Smooth muscle cell (in vitro differentiated cells): ENCODE measurements around the gene MEAK7. TPM values are rescaled to one million over a fixed set of nuclear protein-coding genes. Genes with fewer than 3 reads are reported as not detected.
A peak's percentile ranks its signal among the peaks of the same experiment; 100 is the strongest.

Experiments
- DNase-seq: peaks from one replicate; lab custom pipeline; 2025; ENCODE audit not compliant: unreplicated experiment; lab: John Stamatoyannopoulos, UW
- H2AFZ ChIP-seq: fragments of 200-600 bp; sonication (generic); 2 replicates; pipeline ENCODE4 v1.6.0; 2016; ENCODE audit warnings: antibody characterized with exemption, low read depth, mild to moderate bottlenecking
- H3F3A ChIP-seq: fragments of 200-600 bp; sonication (generic); 2 replicates; pipeline ENCODE4 v1.6.0; 2017; ENCODE audit warnings: antibody characterized with exemption, low read depth
- H3K27ac ChIP-seq: fragments of 200-600 bp; sonication (generic); 2 replicates; pipeline ENCODE4 v1.5.1; 2016; ENCODE audit warnings: low read depth, mild to moderate bottlenecking
- H3K27me3 ChIP-seq: fragments of 200-600 bp; sonication (generic); 2 replicates; pipeline ENCODE4 v1.6.1; 2016; ENCODE audit warnings: low read depth, mild to moderate bottlenecking
- H3K36me3 ChIP-seq: fragments of 200-600 bp; sonication (generic); 2 replicates; pipeline ENCODE4 v1.5.1; 2016; ENCODE audit warnings: low read depth
- H3K4me1 ChIP-seq: fragments of 200-600 bp; sonication (generic); 2 replicates; pipeline ENCODE4 v1.5.1; 2016; ENCODE audit warnings: low read depth
- H3K4me2 ChIP-seq: fragments of 200-600 bp; sonication (generic); 2 replicates; pipeline ENCODE4 v1.6.0; 2016; ENCODE audit warnings: mild to moderate bottlenecking
- H3K4me3 ChIP-seq: fragments of 200-600 bp; sonication (generic); 2 replicates; pipeline ENCODE4 v1.5.1; 2016; ENCODE audit warnings: mild to moderate bottlenecking
- H3K79me2 ChIP-seq: fragments of 200-600 bp; sonication (generic); 2 replicates; pipeline ENCODE4 v1.6.0; 2016; ENCODE audit warnings: low read depth, mild to moderate bottlenecking
- H3K9ac ChIP-seq: fragments of 200-600 bp; sonication (generic); 2 replicates; pipeline ENCODE4 v1.6.0; 2016; ENCODE audit warnings: low read depth
- H3K9me3 ChIP-seq: fragments of 200-600 bp; sonication (generic); replicated peaks from 2 replicates; pipeline ENCODE4 v1.5.1; 2016; ENCODE audit warnings: low read depth
- H4K20me1 ChIP-seq: fragments of 200-600 bp; sonication (generic); 2 replicates; pipeline ENCODE4 v1.6.0; 2016; ENCODE audit warnings: low read depth
- WGBS: methylation state at CpG from one replicate; pipeline ENCODE4 v1.1.7; 2016; ENCODE audit warnings: low lambda C conversion rate; 5-methylcytosine and 5-hydroxymethylcytosine counted together
- polyA plus RNA-seq: library from polyadenylated mRNA; unstranded; fragments of >200 nt; fragmentation: Nextera tagmentation; extraction: Ambion mirVana; gene quantifications from 2 replicates; pipeline ENCODE4 v1.2.1, GENCODE V29; 2016
- total RNA-seq: library from RNA; depleted of rRNA; stranded (reverse); fragments of >200 nt; gene quantifications from 2 replicates; pipeline ENCODE4 v1.2.3, GENCODE V29; 2014
- TF ChIP-seq, protein P1 (sequence below): fragments of 200-600 bp; sonication (generic); IDR thresholded peaks from 2 replicates; pipeline ENCODE4 v1.5.1; 2017; ENCODE audit warnings: borderline replicate concordance, mild to moderate bottlenecking, antibody characterized with exemption; ENCODE audit not compliant: insufficient read depth, poor library complexity, severe bottlenecking

The MEAK7 gene
- total and polyA plus RNA-seq, 2 experiments from 2014 or later = 26.4 to 32.1 TPM

DNA sequence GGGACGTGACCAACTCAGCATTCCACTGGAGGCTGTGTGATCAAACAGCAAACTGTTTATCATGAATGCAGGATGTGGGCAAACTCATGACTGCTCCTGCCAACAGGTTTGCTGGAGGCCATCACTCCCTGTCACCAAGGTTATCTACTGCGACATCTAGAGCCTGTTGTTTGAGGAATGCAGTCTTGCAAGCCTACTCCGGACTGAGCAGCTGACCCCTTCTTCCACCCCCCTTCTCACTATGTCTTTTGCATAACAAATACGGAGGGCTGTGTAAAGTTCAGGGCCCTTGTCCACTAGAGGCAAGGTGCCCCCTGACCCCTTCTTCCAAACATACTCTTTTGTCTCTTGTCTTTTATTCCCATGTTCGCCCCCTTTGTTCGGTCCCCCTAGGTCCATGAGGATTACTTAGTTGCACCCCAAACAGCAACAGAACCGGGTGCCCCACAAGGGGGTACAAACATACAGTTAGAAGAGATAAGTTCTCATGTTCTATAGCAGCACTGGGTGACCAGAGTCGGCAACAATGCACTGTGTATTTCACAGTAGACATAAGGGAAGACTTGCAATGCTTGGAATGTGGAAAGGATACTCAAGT is 28.7 kb downstream of the MEAK7 start:
- Histone ChIP-seq H3K4me3 (no peak overlapping the region), H3K36me3 (no peaks in the 10 kb centered on the region), H3K9ac (no peak overlapping the region), H3F3A (peaks cover 14% of the 10 kb centered on the region), H4K20me1 (peaks cover 5% of the 10 kb centered on the region), H3K79me2 (no peaks in the 10 kb centered on the region), H3K9me3 (no peaks in the 10 kb centered on the region), H3K4me2 (no peak overlapping the region), H3K4me1 (no peaks in the 10 kb centered on the region), H3K27ac (peak overlapping the region; percentile 21), H2AFZ (no peak overlapping the region), H3K27me3 (no peaks in the 10 kb centered on the region)
- 74% methylated on average over 8 of the region's 8 CpGs for WGBS
- no peak for DNase-seq
- TF ChIP-seq, protein P1, sequence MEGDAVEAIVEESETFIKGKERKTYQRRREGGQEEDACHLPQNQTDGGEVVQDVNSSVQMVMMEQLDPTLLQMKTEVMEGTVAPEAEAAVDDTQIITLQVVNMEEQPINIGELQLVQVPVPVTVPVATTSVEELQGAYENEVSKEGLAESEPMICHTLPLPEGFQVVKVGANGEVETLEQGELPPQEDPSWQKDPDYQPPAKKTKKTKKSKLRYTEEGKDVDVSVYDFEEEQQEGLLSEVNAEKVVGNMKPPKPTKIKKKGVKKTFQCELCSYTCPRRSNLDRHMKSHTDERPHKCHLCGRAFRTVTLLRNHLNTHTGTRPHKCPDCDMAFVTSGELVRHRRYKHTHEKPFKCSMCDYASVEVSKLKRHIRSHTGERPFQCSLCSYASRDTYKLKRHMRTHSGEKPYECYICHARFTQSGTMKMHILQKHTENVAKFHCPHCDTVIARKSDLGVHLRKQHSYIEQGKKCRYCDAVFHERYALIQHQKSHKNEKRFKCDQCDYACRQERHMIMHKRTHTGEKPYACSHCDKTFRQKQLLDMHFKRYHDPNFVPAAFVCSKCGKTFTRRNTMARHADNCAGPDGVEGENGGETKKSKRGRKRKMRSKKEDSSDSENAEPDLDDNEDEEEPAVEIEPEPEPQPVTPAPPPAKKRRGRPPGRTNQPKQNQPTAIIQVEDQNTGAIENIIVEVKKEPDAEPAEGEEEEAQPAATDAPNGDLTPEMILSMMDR = no peak

DNA sequence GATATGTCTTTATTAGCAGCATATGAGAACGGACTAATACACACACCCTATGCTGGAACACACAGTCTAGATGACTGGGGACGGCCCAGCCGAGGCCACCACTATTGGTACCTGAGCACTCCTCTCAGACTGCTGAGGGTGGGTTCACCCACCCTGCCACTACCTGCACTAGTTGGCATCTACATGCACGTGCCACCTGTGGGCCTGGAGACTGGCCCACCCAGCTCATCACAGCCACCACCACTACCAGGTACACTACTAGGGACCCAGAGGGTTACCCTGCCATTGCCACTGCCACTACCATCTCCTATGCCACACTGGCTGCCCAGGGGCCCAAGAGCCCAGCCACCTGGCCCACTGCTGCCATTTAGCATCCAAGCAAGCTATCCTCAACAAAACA is 32.5 kb downstream of the MEAK7 start:
- WGBS = 96% methylated on average over 4 of the region's 4 CpGs

DNA sequence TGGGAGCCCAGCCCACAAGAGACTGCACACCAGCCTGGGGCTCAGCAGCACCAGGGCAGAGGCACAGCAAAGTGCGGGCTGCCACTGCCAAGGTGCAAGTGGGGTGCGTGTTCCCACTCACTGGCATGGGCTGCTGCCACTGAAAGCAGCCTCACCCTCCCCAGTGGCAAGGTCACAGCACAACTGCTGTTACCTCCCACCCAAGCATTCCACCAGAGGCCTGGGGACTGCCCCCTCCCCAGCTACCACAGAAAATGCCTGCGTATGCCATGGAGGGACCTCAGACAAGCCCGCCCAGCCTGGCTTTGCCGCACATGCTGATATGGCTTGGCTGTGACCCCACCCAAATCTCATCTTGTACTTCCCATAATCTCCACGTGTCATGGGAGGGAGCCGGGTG is 33.1 kb downstream of the MEAK7 start:
- Histone ChIP-seq H3K4me1 (no peaks in the 10 kb centered on the region), H4K20me1 (no peaks in the 10 kb centered on the region), H3F3A (no peaks in the 10 kb centered on the region), H3K79me2 (no peaks in the 10 kb centered on the region), H3K27me3 (no peaks in the 10 kb centered on the region), H3K4me3 (no peak overlapping the region), H2AFZ (no peak overlapping the region), H3K9me3 (no peaks in the 10 kb centered on the region), H3K27ac (no peak overlapping the region), H3K36me3 (peaks cover 8% of the 10 kb centered on the region), H3K9ac (no peak overlapping the region), H3K4me2 (no peak overlapping the region)
- TF ChIP-seq, protein P1 = no peak
- 100% methylated on average over 7 of the region's 7 CpGs for WGBS
- no peak for DNase-seq

More for the DNA sequence above, 32.5 kb downstream of the MEAK7 start:
- H3F3A ChIP-seq = no peaks in the 10 kb centered on the region
- no peaks in the 10 kb centered on the region for H3K4me1 ChIP-seq
- H3K4me2 ChIP-seq = no peak overlapping the region
- peaks cover 1% of the 10 kb centered on the region for H3K36me3 ChIP-seq
- H3K4me3 ChIP-seq = no peak overlapping the region
- H3K9ac ChIP-seq = no peak overlapping the region
- no peaks in the 10 kb centered on the region for H3K79me2 ChIP-seq
- no peak overlapping the region for H3K27ac ChIP-seq
- no peak overlapping the region for H2AFZ ChIP-seq
- TF ChIP-seq, protein P1 = no peak
- no peaks in the 10 kb centered on the region for H4K20me1 ChIP-seq
- no peaks in the 10 kb centered on the region for H3K27me3 ChIP-seq
- no peak for DNase-seq
- H3K9me3 ChIP-seq = no peaks in the 10 kb centered on the region

DNA sequence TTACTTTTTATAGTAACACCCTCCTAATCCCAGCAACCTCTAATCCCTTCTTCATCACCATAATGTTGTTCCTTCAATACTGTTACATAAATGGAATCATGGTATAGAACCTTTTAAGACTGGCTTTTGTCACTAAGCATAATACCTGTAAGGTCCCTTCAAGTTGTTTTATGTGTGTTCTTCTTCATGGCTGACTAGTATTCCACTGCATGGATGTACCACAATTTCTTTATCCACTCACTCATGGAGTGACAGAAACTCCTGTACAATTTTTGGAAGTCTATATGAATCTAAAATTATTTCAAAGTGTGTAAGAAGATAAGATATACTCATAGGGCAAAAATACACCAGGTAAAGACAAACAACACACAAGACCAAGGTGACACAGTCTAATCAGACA is 36.8 kb downstream of the MEAK7 start:
- Histone ChIP-seq H3K27ac (no peak overlapping the region), H4K20me1 (peaks cover 4% of the 10 kb centered on the region), H2AFZ (no peak overlapping the region), H3K9ac (no peak overlapping the region), H3K4me1 (no peaks in the 10 kb centered on the region), H3K9me3 (no peaks in the 10 kb centered on the region), H3K4me3 (no peak overlapping the region), H3K27me3 (no peaks in the 10 kb centered on the region), H3K36me3 (peaks cover 9% of the 10 kb centered on the region), H3F3A (no peaks in the 10 kb centered on the region), H3K4me2 (no peak overlapping the region), H3K79me2 (no peaks in the 10 kb centered on the region)
- DNase-seq = no peak
- TF ChIP-seq, protein P1 = no peak
